Measurements from ENCODE around the gene NCEH1. TPM values are rescaled to one million over a fixed set of nuclear protein-coding genes. Genes with fewer than 3 reads are reported as not detected.

NCEH1 gene
- total RNA-seq, 1 donor from 2014 or later, result 19.1 TPM

- Histone ChIP-seq H3K4me3 (peak overlapping the region; percentile 69 to 94), H3K27ac (peak overlapping the region; percentile 91 to 97), H3K36me3 (no peaks in the 10 kb centered on the region), H3K9me3 (no peaks in the 10 kb centered on the region), H3K4me1 (peaks cover 0 to 24% of the 10 kb centered on the region in 2 donors), H3K27me3 (no peaks in the 10 kb centered on the region)
- intact Hi-C loops (cut with DNase I), result loop anchor here (1.0 to 10.0 kb wide), 5 partner anchors 37 to 1969 kb away; partner anchors contain the start of gene ECT2
- TF ChIP-seq CTCF (IDR thresholded peaks at IDR 0.05), result no peak
- DNase-seq (ENCODE audit: low spot score in 2 of 2), result no peak
Observed at GRCh38 chr3:172711454-172711795, 558 bp upstream of the NCEH1 start.

- Histone ChIP-seq H3K4me1 (peaks cover 0 to 24% of the 10 kb centered on the region in 2 donors), H3K27me3 (no peaks in the 10 kb centered on the region), H3K4me3 (peak overlapping the region; percentile 69 to 94), H3K9me3 (no peaks in the 10 kb centered on the region), H3K36me3 (no peaks in the 10 kb centered on the region), H3K27ac (peak overlapping the region; percentile 91 to 97)
- TF ChIP-seq CTCF (IDR thresholded peaks at IDR 0.05), result no peak
- peak in 1 of 2 donors; percentile 75 for DNase-seq (ENCODE audit: low spot score in 2 of 2)
- intact Hi-C loops (cut with DNase I), result loop anchor here (2.0 to 10.0 kb wide), 3 partner anchors 35 to 1968 kb away; no protein-coding TSS in a partner anchor
Observed at GRCh38 chr3:172709774-172710663, 848 bp downstream of the NCEH1 start.

GRCh38 chr3:172708921-172709773 is 1.7 kb downstream of the NCEH1 start:
- H3K36me3 ChIP-seq, result no peaks in the 10 kb centered on the region
- H3K27me3 ChIP-seq, result no peaks in the 10 kb centered on the region
- intact Hi-C loops (cut with DNase I), result no loop called here
- H3K9me3 ChIP-seq, result no peaks in the 10 kb centered on the region
- TF ChIP-seq CTCF (IDR thresholded peaks at IDR 0.05), result no peak
- H3K4me1 ChIP-seq, result peaks cover 0 to 24% of the 10 kb centered on the region in 2 donors
- H3K4me3 ChIP-seq, result peak overlapping the region; percentile 69 to 94
- DNase-seq (ENCODE audit: low spot score in 2 of 2), result no peak
- peak overlapping the region in 1 of 2 donors; percentile 91 for H3K27ac ChIP-seq

GRCh38 chr3:172707967-172708366 is 2.9 kb downstream of the NCEH1 start:
- H3K4me1 ChIP-seq, result peaks cover 0 to 24% of the 10 kb centered on the region in 2 donors
- TF ChIP-seq CTCF (IDR thresholded peaks at IDR 0.05), result no peak
- H3K36me3 ChIP-seq, result no peaks in the 10 kb centered on the region
- no peak for DNase-seq (ENCODE audit: low spot score in 2 of 2)
- H3K9me3 ChIP-seq, result no peaks in the 10 kb centered on the region
- H3K27me3 ChIP-seq, result no peaks in the 10 kb centered on the region
- no peak overlapping the region for H3K4me3 ChIP-seq
- H3K27ac ChIP-seq, result no peak overlapping the region
- intact Hi-C loops (cut with DNase I), result no loop called here

- peaks cover 0 to 22% of the 10 kb centered on the region in 2 donors for H3K4me1 ChIP-seq
- H3K4me3 ChIP-seq, result no peak overlapping the region
- DNase-seq (ENCODE audit: low spot score in 2 of 2), result no peak
- no peak overlapping the region for H3K27ac ChIP-seq
- no peaks in the 10 kb centered on the region for H3K9me3 ChIP-seq
- no peak for TF ChIP-seq CTCF (IDR thresholded peaks at IDR 0.05)
- no peaks in the 10 kb centered on the region for H3K27me3 ChIP-seq
- H3K36me3 ChIP-seq, result no peaks in the 10 kb centered on the region
- intact Hi-C loops (cut with DNase I), result no loop called here
Observed at GRCh38 chr3:172707030-172707429, 3.8 kb downstream of the NCEH1 start.
